Measurements from ENCODE around the gene COLEC12. TPM values are rescaled to one million over a fixed set of nuclear protein-coding genes. Genes with fewer than 3 reads are reported as not detected.
A peak's percentile ranks its signal among the peaks of the same experiment; 100 is the strongest.

COLEC12 gene
- total RNA-seq, 6 donors from 2014 or later = 29.3 to 72.2 (median 47.0) TPM

DNA sequence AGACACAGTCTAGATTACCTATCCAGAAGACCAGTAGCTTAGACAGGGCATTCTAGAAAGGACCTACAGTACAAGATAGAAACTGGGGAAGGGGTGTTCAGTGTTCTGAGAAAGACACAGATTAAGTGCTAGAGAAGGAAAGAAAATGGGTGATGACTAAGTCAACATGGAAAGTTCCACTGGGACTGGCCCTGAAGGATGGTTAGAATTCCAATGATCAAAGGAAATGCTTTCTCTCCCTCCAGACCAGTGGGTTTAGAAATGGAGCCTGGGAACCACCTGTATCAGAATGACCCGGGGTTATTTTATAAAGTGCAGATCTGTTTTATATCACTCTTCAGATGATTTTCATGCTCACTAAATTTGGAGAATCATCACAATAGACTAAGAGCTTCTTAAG is 5.8 kb upstream of the COLEC12 start:
- H3K36me3 ChIP-seq = no peaks in the 10 kb centered on the region
- no peak overlapping the region for H3K4me3 ChIP-seq
- ATAC-seq (ENCODE audit: low FRiP score in 2 of 2) (no peak), DNase-seq (no peak)
- no peak for TF ChIP-seq EP300 (IDR thresholded peaks at IDR 0.05)
- no peak for TF ChIP-seq POLR2A (IDR thresholded peaks at IDR 0.05)
- no peak for TF ChIP-seq POLR2AphosphoS5 (IDR thresholded peaks at IDR 0.05)
- no peak for TF ChIP-seq CTCF (IDR thresholded peaks at IDR 0.05)
- WGBS, 2 donors = 79 to 80% methylated on average over 1 of the region's 1 CpG
- peaks cover 0 to 2% (median 0%) of the 10 kb centered on the region in 4 donors for H3K4me1 ChIP-seq
- H3K9me3 ChIP-seq = no peaks in the 10 kb centered on the region
- no peaks in the 10 kb centered on the region for H3K27me3 ChIP-seq
- H3K27ac ChIP-seq = no peak overlapping the region

DNA sequence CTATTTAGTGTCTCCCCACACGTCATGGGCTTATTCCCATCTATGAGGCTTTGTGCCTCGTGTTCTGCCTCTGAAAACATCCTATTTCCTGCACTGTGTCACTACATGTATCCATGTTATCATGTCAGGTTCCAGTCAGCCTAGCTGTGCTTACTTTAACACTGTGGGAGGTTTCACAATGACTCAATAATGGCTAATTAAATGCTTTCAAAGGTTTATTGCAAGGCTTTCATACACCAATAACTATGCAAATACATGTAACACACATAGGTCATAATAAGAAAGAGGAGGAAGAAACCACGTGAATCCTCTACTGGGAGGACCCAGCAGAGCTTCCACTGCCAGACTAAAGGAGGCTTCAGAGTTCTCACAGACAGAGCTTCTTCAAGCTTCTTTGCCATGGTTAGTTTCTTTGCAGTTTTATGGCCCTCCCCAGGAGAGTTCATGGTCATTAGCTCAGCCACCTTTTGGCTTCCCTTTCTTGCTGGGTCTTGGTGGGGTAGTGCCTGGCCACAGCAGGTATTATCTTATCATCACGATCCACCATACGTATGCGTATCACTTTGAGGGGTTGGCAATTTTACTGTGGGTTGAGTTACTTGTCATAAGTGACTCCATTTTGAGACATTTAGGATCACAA is 5.1 kb upstream of the COLEC12 start:
- Histone ChIP-seq H3K27ac (no peak overlapping the region), H3K36me3 (no peaks in the 10 kb centered on the region), H3K9me3 (no peaks in the 10 kb centered on the region), H3K4me1 (peaks cover 0 to 8% (median under 1%) of the 10 kb centered on the region in 4 donors), H3K4me3 (no peak overlapping the region), H3K27me3 (no peaks in the 10 kb centered on the region)
- TF ChIP-seq POLR2AphosphoS5 (IDR thresholded peaks at IDR 0.05) (no peak), POLR2A (IDR thresholded peaks at IDR 0.05) (no peak), CTCF (IDR thresholded peaks at IDR 0.05) (no peak), EP300 (IDR thresholded peaks at IDR 0.05) (no peak)
- 87 to 89% methylated on average over 6 of the region's 6 CpGs for WGBS, 2 donors
- ATAC-seq (ENCODE audit: low FRiP score in 2 of 2) (no peak), DNase-seq (no peak)

DNA sequence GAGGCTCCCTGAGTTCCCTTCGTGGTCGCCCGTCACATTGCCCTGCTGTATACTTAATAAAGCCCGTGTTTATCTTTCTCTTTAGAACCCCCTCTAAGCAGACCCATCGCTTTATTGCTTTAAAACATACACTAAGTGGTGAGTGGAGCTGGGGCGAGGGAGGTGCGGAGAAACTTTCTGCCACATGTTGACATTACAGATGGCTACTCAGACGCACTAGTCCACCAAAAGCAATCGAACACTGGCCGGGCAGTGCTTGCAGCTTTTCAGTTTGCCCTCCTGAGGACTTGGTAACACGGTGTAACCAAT is 859 bp upstream of the COLEC12 start:
- ATAC-seq (ENCODE audit: low FRiP score in 2 of 2) (no peak), DNase-seq (peak in 1 of 2 donors; percentile 48)
- H3K4me1 ChIP-seq = peaks cover 9 to 32% (median 14%) of the 10 kb centered on the region in 4 donors
- no peaks in the 10 kb centered on the region for H3K36me3 ChIP-seq
- TF ChIP-seq POLR2AphosphoS5 (IDR thresholded peaks at IDR 0.05) (no peak), EP300 (IDR thresholded peaks at IDR 0.05) (no peak), POLR2A (IDR thresholded peaks at IDR 0.05) (no peak), CTCF (IDR thresholded peaks at IDR 0.05) (no peak)
- 42 to 64% methylated on average over 11 of the region's 11 CpGs for WGBS, 2 donors
- peak overlapping the region in 3 of 4 donors; percentile 31 to 82 (median 61) for H3K27ac ChIP-seq
- H3K27me3 ChIP-seq = peaks cover 0 to 8% (median 0%) of the 10 kb centered on the region in 4 donors
- H3K4me3 ChIP-seq = peak overlapping the region in 3 of 4 donors; percentile 69 to 78 (median 75)
- no peaks in the 10 kb centered on the region for H3K9me3 ChIP-seq

GRCh38 chr18:499776-500631 is 497 bp downstream of the COLEC12 start:
- peaks cover 9 to 34% (median 14%) of the 10 kb centered on the region in 4 donors for H3K4me1 ChIP-seq
- no peaks in the 10 kb centered on the region for H3K36me3 ChIP-seq
- peak in 1 of 2 donors; percentile 85 for DNase-seq
- peak in 1 of 6 experiments; percentile 19 for TF ChIP-seq CTCF (IDR thresholded peaks at IDR 0.05)
- TF ChIP-seq EP300 (IDR thresholded peaks at IDR 0.05) = no peak
- TF ChIP-seq POLR2AphosphoS5 (IDR thresholded peaks at IDR 0.05) = no peak
- H3K27me3 ChIP-seq = peaks cover 0 to 8% (median 0%) of the 10 kb centered on the region in 4 donors
- ATAC-seq (ENCODE audit: low FRiP score in 2 of 2) = peak in 1 of 2 donors; percentile 48
- H3K9me3 ChIP-seq = no peaks in the 10 kb centered on the region
- H3K4me3 ChIP-seq = peak overlapping the region; percentile 38 to 78 (median 72)
- peak overlapping the region in 3 of 4 donors; percentile 40 to 79 (median 70) for H3K27ac ChIP-seq
- WGBS, 2 donors = 1 to 4% methylated on average over 24 to 44 of the region's 93 CpGs
